Endothelial cell of umbilical vein (primary cell): ENCODE data around the gene MLPH.

Source experiments
- MYC ChIP-seq: IDR thresholded peaks from one replicate; pipeline ENCODE4 v1.6.1; 2011; ENCODE audit warnings: mild to moderate bottlenecking, low read depth, low read length
- POLR2A ChIP-seq: IDR thresholded peaks from 2 replicates; pipeline ENCODE4 v1.6.1; 2012; ENCODE audit warnings: low read depth, mild to moderate bottlenecking, control low read depth, low read length
- POLR2AphosphoS5 ChIP-seq: IDR thresholded peaks from 2 replicates; pipeline ENCODE4 v1.6.1; 2012; ENCODE audit warnings: low read depth, mild to moderate bottlenecking, control low read depth, low read length, moderate library complexity; ENCODE audit not compliant: insufficient read depth
- TF ChIP-seq, protein P1 (sequence below), 2 donors: IDR thresholded peaks; 1 replicate in 1 of 2; 2 replicates in 1 of 2; pipeline ENCODE4 v1.5.1; 2011; ENCODE audit warnings: low read length in 2 of 2, mild to moderate bottlenecking in 2 of 2, moderate library complexity in 2 of 2, control low read depth in 1 of 2, inconsistent platforms in 1 of 2, low read depth in 1 of 2; ENCODE audit not compliant: insufficient read depth in 1 of 2; ENCODE audit errors: extremely low read depth in 1 of 2
- TF ChIP-seq, protein P2 (sequence below): IDR thresholded peaks from 2 replicates; pipeline ENCODE4 v1.6.1; 2011; ENCODE audit not compliant: insufficient read depth, insufficient read length

DNA sequence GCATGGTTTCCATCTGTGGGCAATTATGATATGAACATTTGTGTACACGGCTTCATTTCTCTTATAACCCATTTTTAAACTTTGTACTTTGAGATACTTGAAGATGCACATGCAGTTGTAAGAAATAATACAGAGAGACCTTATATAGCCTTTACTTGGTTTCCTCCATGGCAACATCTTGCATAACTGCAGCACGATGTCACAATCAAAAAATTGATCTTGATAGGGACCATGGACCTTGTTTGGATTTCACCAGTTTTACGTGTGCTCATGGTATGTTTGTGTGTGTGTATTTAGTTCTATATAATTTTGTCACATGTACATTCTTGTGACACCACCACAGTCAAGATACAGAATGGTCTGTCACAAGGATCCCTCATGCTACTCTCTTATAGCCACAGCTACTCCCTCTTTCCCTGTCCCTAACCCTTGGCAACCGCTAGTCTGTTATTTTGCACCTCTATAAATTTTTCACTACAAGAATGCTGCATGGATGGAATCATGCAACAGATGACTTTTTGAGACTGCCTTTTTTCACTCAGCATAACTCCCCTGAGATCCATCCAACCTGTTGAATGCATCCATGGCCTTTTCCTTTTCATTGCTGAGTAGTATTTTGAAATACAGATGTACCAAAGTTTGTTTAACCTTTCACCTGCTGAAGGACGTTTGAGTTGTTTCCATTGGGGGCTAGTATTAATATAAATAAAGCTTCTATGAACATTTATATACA, 19.4 kb upstream of the MLPH start:
- TF ChIP-seq, protein P1, sequence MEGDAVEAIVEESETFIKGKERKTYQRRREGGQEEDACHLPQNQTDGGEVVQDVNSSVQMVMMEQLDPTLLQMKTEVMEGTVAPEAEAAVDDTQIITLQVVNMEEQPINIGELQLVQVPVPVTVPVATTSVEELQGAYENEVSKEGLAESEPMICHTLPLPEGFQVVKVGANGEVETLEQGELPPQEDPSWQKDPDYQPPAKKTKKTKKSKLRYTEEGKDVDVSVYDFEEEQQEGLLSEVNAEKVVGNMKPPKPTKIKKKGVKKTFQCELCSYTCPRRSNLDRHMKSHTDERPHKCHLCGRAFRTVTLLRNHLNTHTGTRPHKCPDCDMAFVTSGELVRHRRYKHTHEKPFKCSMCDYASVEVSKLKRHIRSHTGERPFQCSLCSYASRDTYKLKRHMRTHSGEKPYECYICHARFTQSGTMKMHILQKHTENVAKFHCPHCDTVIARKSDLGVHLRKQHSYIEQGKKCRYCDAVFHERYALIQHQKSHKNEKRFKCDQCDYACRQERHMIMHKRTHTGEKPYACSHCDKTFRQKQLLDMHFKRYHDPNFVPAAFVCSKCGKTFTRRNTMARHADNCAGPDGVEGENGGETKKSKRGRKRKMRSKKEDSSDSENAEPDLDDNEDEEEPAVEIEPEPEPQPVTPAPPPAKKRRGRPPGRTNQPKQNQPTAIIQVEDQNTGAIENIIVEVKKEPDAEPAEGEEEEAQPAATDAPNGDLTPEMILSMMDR (IDR thresholded peaks at IDR 0.05; ENCODE audit: extremely low read depth in 1 of 2, insufficient read depth in 1 of 2, low read depth in 1 of 2, low read length in 2 of 2), result no peak
- no peak for TF ChIP-seq POLR2A
- no peak for TF ChIP-seq MYC
- TF ChIP-seq POLR2AphosphoS5, result no peak
- TF ChIP-seq, protein P2, sequence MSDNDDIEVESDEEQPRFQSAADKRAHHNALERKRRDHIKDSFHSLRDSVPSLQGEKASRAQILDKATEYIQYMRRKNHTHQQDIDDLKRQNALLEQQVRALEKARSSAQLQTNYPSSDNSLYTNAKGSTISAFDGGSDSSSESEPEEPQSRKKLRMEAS, result no peak
